Retinal pigment epithelial cell (primary cell): ENCODE data around the gene ZNF655.

Experiments
- DNase-seq: peaks from one replicate; pipeline ENCODE4 v3.0.0-alpha.2; 2010; ENCODE audit warnings: low read depth
- H3K4me3 ChIP-seq: 2 replicates; pipeline ENCODE4 v1.5.1; 2011; ENCODE audit warnings: mild to moderate bottlenecking, low read length, control low read depth, moderate library complexity
- TF ChIP-seq, protein P1 (sequence below): conservative IDR thresholded peaks from 2 replicates; pipeline ENCODE4 v1.5.1; 2011; ENCODE audit warnings: low read depth, low read length, control low read depth, inconsistent platforms

Gene ZNF655

DNA sequence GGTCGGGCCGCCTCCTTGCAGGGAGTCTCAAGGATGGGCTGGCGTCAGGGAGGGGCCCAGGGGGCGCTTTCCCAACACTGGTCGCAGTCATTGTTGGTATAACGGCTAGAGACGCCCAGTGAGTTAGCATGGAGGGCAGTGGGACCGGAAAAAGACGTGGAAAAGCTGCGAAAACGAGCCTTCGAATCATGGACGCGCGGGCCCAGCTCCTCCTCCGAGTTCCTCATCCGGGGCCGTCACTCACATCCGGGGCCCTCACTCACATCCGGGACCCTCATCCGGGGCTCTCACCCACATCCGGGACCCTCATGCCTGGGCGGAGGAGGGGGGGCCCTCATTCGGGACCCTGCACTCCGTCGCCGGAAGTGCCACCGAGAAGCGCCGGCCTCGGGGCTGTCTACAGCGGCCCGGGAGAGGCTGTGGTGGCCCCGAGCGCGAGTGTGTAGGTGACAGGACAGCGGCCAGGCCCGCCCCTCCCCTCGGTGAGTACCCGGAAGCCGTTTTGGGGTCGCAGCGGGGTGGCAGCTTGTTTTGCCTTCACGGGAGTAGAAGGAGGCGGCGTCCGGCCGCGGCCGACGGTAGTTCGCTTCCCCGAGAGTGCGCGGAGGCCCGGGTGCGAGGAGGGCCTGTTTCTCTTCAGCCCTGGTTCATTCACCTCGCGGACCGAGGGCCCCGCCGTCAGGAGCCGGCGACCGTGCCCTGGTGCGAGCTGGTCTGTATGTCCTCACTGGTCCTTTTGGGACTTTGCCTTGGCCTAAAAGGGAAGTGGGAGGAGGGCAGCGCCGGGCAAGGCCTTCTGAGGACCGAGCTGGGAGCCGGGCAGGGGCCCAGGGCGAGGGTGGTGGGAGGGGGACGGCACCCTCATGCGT lies at the start of gene ZNF655:
TSS of gene ZNF655 (plus strand) at position 337 of the 869 bp plus-strand sequence. CDS start 1,918 bp downstream, outside the sequence.
- TF ChIP-seq, protein P1, sequence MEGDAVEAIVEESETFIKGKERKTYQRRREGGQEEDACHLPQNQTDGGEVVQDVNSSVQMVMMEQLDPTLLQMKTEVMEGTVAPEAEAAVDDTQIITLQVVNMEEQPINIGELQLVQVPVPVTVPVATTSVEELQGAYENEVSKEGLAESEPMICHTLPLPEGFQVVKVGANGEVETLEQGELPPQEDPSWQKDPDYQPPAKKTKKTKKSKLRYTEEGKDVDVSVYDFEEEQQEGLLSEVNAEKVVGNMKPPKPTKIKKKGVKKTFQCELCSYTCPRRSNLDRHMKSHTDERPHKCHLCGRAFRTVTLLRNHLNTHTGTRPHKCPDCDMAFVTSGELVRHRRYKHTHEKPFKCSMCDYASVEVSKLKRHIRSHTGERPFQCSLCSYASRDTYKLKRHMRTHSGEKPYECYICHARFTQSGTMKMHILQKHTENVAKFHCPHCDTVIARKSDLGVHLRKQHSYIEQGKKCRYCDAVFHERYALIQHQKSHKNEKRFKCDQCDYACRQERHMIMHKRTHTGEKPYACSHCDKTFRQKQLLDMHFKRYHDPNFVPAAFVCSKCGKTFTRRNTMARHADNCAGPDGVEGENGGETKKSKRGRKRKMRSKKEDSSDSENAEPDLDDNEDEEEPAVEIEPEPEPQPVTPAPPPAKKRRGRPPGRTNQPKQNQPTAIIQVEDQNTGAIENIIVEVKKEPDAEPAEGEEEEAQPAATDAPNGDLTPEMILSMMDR: no peak
- DNase-seq: peak; percentile 58
- H3K4me3 ChIP-seq: peak within 1 kb of the TSS; percentile 95

- TF ChIP-seq, protein P1: no peak
These were observed 44.4 kb upstream of the ZNF655 start for GRCh38 chr7:99514050-99514449.

GRCh38 chr7:99521399-99521798 lies 37.0 kb upstream of the ZNF655 start:
- TF ChIP-seq, protein P1: no peak
- no peak overlapping the region for H3K4me3 ChIP-seq
- DNase-seq: no peak

More at GRCh38 chr7:99514050-99514449, 44.4 kb upstream of the ZNF655 start:
- no peak for DNase-seq
- H3K4me3 ChIP-seq: no peak overlapping the region

GRCh38 chr7:99525713-99526440 lies 32.6 kb upstream of the ZNF655 start:
- no peak overlapping the region for H3K4me3 ChIP-seq
- TF ChIP-seq, protein P1: peak; percentile 31
- no peak for DNase-seq

DNA sequence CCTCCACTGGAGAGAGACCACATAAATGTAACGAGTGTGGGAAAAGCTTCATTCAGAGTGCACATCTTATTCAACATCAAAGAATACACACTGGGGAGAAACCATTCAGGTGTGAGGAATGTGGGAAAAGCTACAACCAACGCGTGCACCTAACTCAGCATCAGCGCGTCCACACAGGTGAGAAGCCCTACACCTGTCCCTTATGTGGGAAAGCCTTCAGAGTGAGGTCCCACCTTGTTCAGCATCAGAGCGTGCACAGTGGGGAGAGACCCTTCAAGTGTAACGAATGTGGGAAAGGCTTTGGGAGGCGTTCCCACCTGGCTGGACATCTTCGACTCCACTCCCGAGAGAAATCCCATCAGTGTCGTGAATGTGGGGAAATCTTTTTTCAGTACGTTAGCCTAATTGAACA lies 27.1 kb upstream of the ZNF655 start:
- TF ChIP-seq, protein P1: no peak
- no peak for DNase-seq
- no peak overlapping the region for H3K4me3 ChIP-seq

DNA sequence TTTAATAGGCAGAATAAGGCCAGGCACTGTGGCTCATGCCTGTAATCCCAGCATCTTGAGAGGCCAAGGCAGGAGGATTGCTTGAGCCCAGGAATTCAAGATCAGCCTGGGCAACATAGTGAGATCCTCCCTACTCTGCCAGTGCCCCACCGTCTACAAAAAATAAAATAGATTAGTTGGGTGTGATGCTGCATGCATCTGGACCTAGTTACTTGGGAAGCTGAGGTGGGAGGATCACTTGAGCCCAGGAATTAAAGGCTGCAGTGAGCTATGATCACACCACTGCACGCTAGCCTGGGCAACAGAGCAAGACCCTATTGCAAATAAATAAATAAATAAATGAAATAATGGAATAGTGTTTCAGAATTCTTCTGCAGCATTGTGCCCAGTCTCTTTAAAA lies 22.8 kb upstream of the ZNF655 start:
- TF ChIP-seq, protein P1: no peak

More for the DNA sequence above, 22.8 kb upstream of the ZNF655 start:
- DNase-seq: no peak
- no peak overlapping the region for H3K4me3 ChIP-seq
